ENCODE results near the gene PTPRM.

The PTPRM gene

GRCh38 chr18:7671105-7671504 is 104.0 kb downstream of the PTPRM start:
- H3K27ac ChIP-seq = no peak overlapping the region
- TF ChIP-seq CTCF (conservative IDR thresholded peaks at IDR 0.05) = no peak

GRCh38 chr18:7676253-7676873 is 109.2 kb downstream of the PTPRM start:
- no peak for TF ChIP-seq CTCF (conservative IDR thresholded peaks at IDR 0.05)
- no peak overlapping the region for H3K27ac ChIP-seq

GRCh38 chr18:7677001-7677400 is 109.9 kb downstream of the PTPRM start:
- no peak for TF ChIP-seq CTCF (conservative IDR thresholded peaks at IDR 0.05)
- no peak overlapping the region for H3K27ac ChIP-seq

GRCh38 chr18:7677424-7677823 is 110.3 kb downstream of the PTPRM start:
- no peak overlapping the region for H3K27ac ChIP-seq

GRCh38 chr18:7678389-7678788 is 111.3 kb downstream of the PTPRM start:
- H3K27ac ChIP-seq = no peak overlapping the region
- TF ChIP-seq CTCF (conservative IDR thresholded peaks at IDR 0.05) = no peak

More at GRCh38 chr18:7677424-7677823, 110.3 kb downstream of the PTPRM start:
- TF ChIP-seq CTCF (conservative IDR thresholded peaks at IDR 0.05) = no peak

GRCh38 chr18:7678801-7679200 is 111.7 kb downstream of the PTPRM start:
- H3K27ac ChIP-seq = no peak overlapping the region
- no peak for TF ChIP-seq CTCF (conservative IDR thresholded peaks at IDR 0.05)

GRCh38 chr18:7681298-7681697 is 114.2 kb downstream of the PTPRM start:
- no peak for TF ChIP-seq CTCF (conservative IDR thresholded peaks at IDR 0.05)
- no peak overlapping the region for H3K27ac ChIP-seq
